GM21381 (cell line): ENCODE results near the gene MAGI1.

Experiments
- ATAC-seq: cut with Tn5 transposase; IDR thresholded peaks from one replicate; pipeline ENCODE4 v1.9.1; 2021; ENCODE audit warnings: mild to moderate bottlenecking, moderate library complexity; ENCODE audit not compliant: unreplicated experiment

MAGI1 gene

GRCh38 chr3:65814845-65815578, 223.7 kb downstream of the MAGI1 start:
- ATAC-seq, result no peak

GRCh38 chr3:65811892-65812291, 226.8 kb downstream of the MAGI1 start:
- ATAC-seq, result no peak

GRCh38 chr3:65811086-65811761, 227.5 kb downstream of the MAGI1 start:
- no peak for ATAC-seq

GRCh38 chr3:65810302-65810701, 228.4 kb downstream of the MAGI1 start:
- no peak for ATAC-seq

GRCh38 chr3:65809641-65810150, 229.0 kb downstream of the MAGI1 start:
- no peak for ATAC-seq

- ATAC-seq, result no peak
Measured at GRCh38 chr3:65808824-65809223, 229.9 kb downstream of the MAGI1 start.

GRCh38 chr3:65808407-65808806, 230.3 kb downstream of the MAGI1 start:
- no peak for ATAC-seq

GRCh38 chr3:65807225-65807624, 231.5 kb downstream of the MAGI1 start:
- no peak for ATAC-seq

- no peak for ATAC-seq
Measured at GRCh38 chr3:65806600-65806999, 232.1 kb downstream of the MAGI1 start.

GRCh38 chr3:65796676-65797075, 242.0 kb downstream of the MAGI1 start:
- no peak for ATAC-seq

- no peak for ATAC-seq
Measured at GRCh38 chr3:65795166-65795565, 243.6 kb downstream of the MAGI1 start.

- no peak for ATAC-seq
Measured at GRCh38 chr3:65793495-65794200, 245.1 kb downstream of the MAGI1 start.

GRCh38 chr3:65788461-65788860, 250.3 kb downstream of the MAGI1 start:
- no peak for ATAC-seq

GRCh38 chr3:65787827-65788226, 250.9 kb downstream of the MAGI1 start:
- no peak for ATAC-seq

- ATAC-seq, result no peak
Measured at GRCh38 chr3:65787340-65787739, 251.4 kb downstream of the MAGI1 start.

- ATAC-seq, result no peak
Measured at GRCh38 chr3:65786890-65787289, 251.8 kb downstream of the MAGI1 start.

- no peak for ATAC-seq
Measured at GRCh38 chr3:65785065-65785645, 253.6 kb downstream of the MAGI1 start.

- no peak for ATAC-seq
Measured at GRCh38 chr3:65783117-65783516, 255.6 kb downstream of the MAGI1 start.

- no peak for ATAC-seq
Measured at GRCh38 chr3:65781594-65781993, 257.1 kb downstream of the MAGI1 start.

- ATAC-seq, result no peak
Measured at GRCh38 chr3:65779390-65779789, 259.3 kb downstream of the MAGI1 start.

- no peak for ATAC-seq
Measured at GRCh38 chr3:65778968-65779367, 259.8 kb downstream of the MAGI1 start.
